ENCODE data around the gene OCA2. TPM values are rescaled to one million over a fixed set of nuclear protein-coding genes. Genes with fewer than 3 reads are reported as not detected.

OCA2 gene
- total RNA-seq, 1 experiment from 2014 or later = 0.13 TPM

DNA sequence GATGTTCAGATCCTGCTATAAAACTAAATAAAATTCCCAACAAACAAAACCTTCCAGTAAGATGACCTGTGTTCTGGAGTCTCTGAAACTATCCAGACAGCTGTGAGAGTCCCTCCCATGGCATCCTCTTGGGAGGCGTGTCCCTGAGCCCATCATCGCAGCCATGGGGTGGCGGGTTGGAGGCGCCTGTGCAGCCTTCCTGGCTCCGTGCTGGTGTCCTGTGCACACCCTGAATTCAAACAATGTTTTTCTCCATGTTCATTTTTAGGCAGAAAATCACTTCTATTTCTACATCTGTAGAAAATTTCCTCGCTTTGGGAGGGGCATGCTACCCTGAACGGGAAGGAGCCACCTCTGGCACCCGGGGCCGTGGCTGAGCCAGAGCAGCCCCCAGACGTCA lies 19.4 kb upstream of the OCA2 start:
- H3K9me3 ChIP-seq (ENCODE audit: control insufficient read depth, insufficient read depth, low read depth, low read length) = no peaks in the 10 kb centered on the region
- no peak overlapping the region for H3K4me3 ChIP-seq (ENCODE audit: low read depth in 2 of 2, low read length in 2 of 2)
- no peaks in the 10 kb centered on the region for H3K27me3 ChIP-seq (ENCODE audit: control insufficient read depth, insufficient read depth, low read length)
- POLR2A ChIA-PET = no interaction called here
- no TSS peak for BruUV-seq (replicated peaks)
- DNase-seq (ENCODE audit: low read depth, low spot score) (no peak), ATAC-seq (no peak)
- H3K27ac ChIP-seq (ENCODE audit: low read length) = no peak overlapping the region
- intact Hi-C loops (cut with micrococcal nuclease; ENCODE audit: unreplicated experiment) (no loop called here), in situ Hi-C loops (cut with HindIII; ENCODE audit: low pct_unique_long_range_greater_than_20kb, low sequenced_read_pairs) (no loop called here)
- CTCF ChIA-PET = no interaction called here
- no peaks in the 10 kb centered on the region for H3K4me1 ChIP-seq (ENCODE audit: control insufficient read depth, insufficient read depth, low read length)
- TF ChIP-seq, protein P1, sequence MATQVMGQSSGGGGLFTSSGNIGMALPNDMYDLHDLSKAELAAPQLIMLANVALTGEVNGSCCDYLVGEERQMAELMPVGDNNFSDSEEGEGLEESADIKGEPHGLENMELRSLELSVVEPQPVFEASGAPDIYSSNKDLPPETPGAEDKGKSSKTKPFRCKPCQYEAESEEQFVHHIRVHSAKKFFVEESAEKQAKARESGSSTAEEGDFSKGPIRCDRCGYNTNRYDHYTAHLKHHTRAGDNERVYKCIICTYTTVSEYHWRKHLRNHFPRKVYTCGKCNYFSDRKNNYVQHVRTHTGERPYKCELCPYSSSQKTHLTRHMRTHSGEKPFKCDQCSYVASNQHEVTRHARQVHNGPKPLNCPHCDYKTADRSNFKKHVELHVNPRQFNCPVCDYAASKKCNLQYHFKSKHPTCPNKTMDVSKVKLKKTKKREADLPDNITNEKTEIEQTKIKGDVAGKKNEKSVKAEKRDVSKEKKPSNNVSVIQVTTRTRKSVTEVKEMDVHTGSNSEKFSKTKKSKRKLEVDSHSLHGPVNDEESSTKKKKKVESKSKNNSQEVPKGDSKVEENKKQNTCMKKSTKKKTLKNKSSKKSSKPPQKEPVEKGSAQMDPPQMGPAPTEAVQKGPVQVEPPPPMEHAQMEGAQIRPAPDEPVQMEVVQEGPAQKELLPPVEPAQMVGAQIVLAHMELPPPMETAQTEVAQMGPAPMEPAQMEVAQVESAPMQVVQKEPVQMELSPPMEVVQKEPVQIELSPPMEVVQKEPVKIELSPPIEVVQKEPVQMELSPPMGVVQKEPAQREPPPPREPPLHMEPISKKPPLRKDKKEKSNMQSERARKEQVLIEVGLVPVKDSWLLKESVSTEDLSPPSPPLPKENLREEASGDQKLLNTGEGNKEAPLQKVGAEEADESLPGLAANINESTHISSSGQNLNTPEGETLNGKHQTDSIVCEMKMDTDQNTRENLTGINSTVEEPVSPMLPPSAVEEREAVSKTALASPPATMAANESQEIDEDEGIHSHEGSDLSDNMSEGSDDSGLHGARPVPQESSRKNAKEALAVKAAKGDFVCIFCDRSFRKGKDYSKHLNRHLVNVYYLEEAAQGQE (IDR thresholded peaks at IDR 0.05; ENCODE audit: insufficient read depth in 1 of 2, low read depth in 2 of 2, low read length in 1 of 2) = no peak
- TF ChIP-seq TCF7L2 (IDR thresholded peaks at IDR 0.05; ENCODE audit: low read depth, low read length) (no peak), SIN3A (IDR thresholded peaks at IDR 0.05; ENCODE audit: borderline replicate concordance, insufficient read depth, low read depth, low read length) (no peak), POLR2AphosphoS5 (IDR thresholded peaks at IDR 0.05; ENCODE audit: low read depth, low read length) (no peak)
- TF ChIP-seq, protein P2, sequence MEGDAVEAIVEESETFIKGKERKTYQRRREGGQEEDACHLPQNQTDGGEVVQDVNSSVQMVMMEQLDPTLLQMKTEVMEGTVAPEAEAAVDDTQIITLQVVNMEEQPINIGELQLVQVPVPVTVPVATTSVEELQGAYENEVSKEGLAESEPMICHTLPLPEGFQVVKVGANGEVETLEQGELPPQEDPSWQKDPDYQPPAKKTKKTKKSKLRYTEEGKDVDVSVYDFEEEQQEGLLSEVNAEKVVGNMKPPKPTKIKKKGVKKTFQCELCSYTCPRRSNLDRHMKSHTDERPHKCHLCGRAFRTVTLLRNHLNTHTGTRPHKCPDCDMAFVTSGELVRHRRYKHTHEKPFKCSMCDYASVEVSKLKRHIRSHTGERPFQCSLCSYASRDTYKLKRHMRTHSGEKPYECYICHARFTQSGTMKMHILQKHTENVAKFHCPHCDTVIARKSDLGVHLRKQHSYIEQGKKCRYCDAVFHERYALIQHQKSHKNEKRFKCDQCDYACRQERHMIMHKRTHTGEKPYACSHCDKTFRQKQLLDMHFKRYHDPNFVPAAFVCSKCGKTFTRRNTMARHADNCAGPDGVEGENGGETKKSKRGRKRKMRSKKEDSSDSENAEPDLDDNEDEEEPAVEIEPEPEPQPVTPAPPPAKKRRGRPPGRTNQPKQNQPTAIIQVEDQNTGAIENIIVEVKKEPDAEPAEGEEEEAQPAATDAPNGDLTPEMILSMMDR (IDR thresholded peaks at IDR 0.05) = no peak
- H3K36me3 ChIP-seq (ENCODE audit: control insufficient read depth, insufficient read depth, low read length) = peaks cover 16% of the 10 kb centered on the region

- peaks cover 16% of the 10 kb centered on the region for H3K36me3 ChIP-seq (ENCODE audit: control insufficient read depth, insufficient read depth, low read length)
- no peak for TF ChIP-seq POLR2AphosphoS5 (IDR thresholded peaks at IDR 0.05; ENCODE audit: low read depth, low read length)
- TF ChIP-seq SIN3A (IDR thresholded peaks at IDR 0.05; ENCODE audit: borderline replicate concordance, insufficient read depth, low read depth, low read length) = no peak
- TF ChIP-seq, protein P1 (IDR thresholded peaks at IDR 0.05; ENCODE audit: insufficient read depth in 1 of 2, low read depth in 2 of 2, low read length in 1 of 2) = no peak
- TF ChIP-seq TCF7L2 (IDR thresholded peaks at IDR 0.05; ENCODE audit: low read depth, low read length) = no peak
- TF ChIP-seq, protein P2 (IDR thresholded peaks at IDR 0.05) = no peak
- POLR2A ChIA-PET = no interaction called here
These were observed 19.0 kb upstream of the OCA2 start for GRCh38 chr15:28118083-28118482.

More at GRCh38 chr15:28118083-28118482, 19.0 kb upstream of the OCA2 start:
- Histone ChIP-seq H3K27ac (ENCODE audit: low read length) (no peak overlapping the region), H3K4me1 (ENCODE audit: control insufficient read depth, insufficient read depth, low read length) (no peaks in the 10 kb centered on the region), H3K27me3 (ENCODE audit: control insufficient read depth, insufficient read depth, low read length) (no peaks in the 10 kb centered on the region), H3K9me3 (ENCODE audit: control insufficient read depth, insufficient read depth, low read depth, low read length) (no peaks in the 10 kb centered on the region), H3K4me3 (ENCODE audit: low read depth in 2 of 2, low read length in 2 of 2) (no peak overlapping the region)
- BruUV-seq (replicated peaks) = no TSS peak
- in situ Hi-C loops (cut with HindIII; ENCODE audit: low pct_unique_long_range_greater_than_20kb, low sequenced_read_pairs) (no loop called here), intact Hi-C loops (cut with micrococcal nuclease; ENCODE audit: unreplicated experiment) (no loop called here)
- DNase-seq (ENCODE audit: low read depth, low spot score) (no peak), ATAC-seq (no peak)
- CTCF ChIA-PET = no interaction called here

Measured in Panc1 (cell line).